ENCODE results near the gene DLGAP1.

The DLGAP1 gene

GRCh38 chr18:4282954-4283353 is 172.2 kb downstream of the DLGAP1 start:
- CTCF ChIA-PET, result no interaction called here
- POLR2A ChIA-PET, result no interaction called here
- 75% methylated on average over 2 of the region's 3 CpGs for WGBS (ENCODE audit: insufficient coverage)

GRCh38 chr18:4276953-4277585 is 178.0 kb downstream of the DLGAP1 start:
- no peaks in the 10 kb centered on the region for H3K36me3 ChIP-seq (ENCODE audit: control insufficient read depth in 4 of 4, insufficient read depth in 4 of 4, low read length in 3 of 4)
- DNase-seq, result no peak
- no peak overlapping the region for H3K27ac ChIP-seq (ENCODE audit: insufficient read depth in 1 of 2, low read depth in 1 of 2, low read length in 2 of 2, poor library complexity in 1 of 2, severe bottlenecking in 2 of 2)
- ChIA-PET POLR2A (no interaction called here), CTCF (no interaction called here)
- no peaks in the 10 kb centered on the region for H3K27me3 ChIP-seq (replicated peaks in 2 of 5; ENCODE audit: control insufficient read depth in 4 of 5, insufficient read depth in 5 of 5, low read length in 4 of 5)
- no peaks in the 10 kb centered on the region for H3K9me3 ChIP-seq (ENCODE audit: control extremely low read depth in 1 of 5, control insufficient read depth in 4 of 5, insufficient read depth in 2 of 5, low read depth in 1 of 5, low read length in 4 of 5)
- H3K4me3 ChIP-seq (ENCODE audit: control insufficient read depth in 1 of 7, extremely low read depth in 1 of 7, insufficient read depth in 4 of 7, low read depth in 2 of 7, low read length in 6 of 7), result no peak overlapping the region
- WGBS (ENCODE audit: insufficient coverage), result 100% methylated on average over 1 of the region's 5 CpGs
- H3K4me1 ChIP-seq (ENCODE audit: control extremely low read depth in 1 of 4, control insufficient read depth in 4 of 4, insufficient read depth in 4 of 4, low read length in 3 of 4), result no peaks in the 10 kb centered on the region

More at GRCh38 chr18:4282954-4283353, 172.2 kb downstream of the DLGAP1 start:
- H3K4me1 ChIP-seq (ENCODE audit: control extremely low read depth in 1 of 4, control insufficient read depth in 4 of 4, insufficient read depth in 4 of 4, low read length in 3 of 4), result no peaks in the 10 kb centered on the region
- no peaks in the 10 kb centered on the region for H3K27me3 ChIP-seq (replicated peaks in 2 of 5; ENCODE audit: control insufficient read depth in 4 of 5, insufficient read depth in 5 of 5, low read length in 4 of 5)
- H3K9me3 ChIP-seq (ENCODE audit: control extremely low read depth in 1 of 5, control insufficient read depth in 4 of 5, insufficient read depth in 2 of 5, low read depth in 1 of 5, low read length in 4 of 5), result no peaks in the 10 kb centered on the region
- H3K4me3 ChIP-seq (ENCODE audit: control insufficient read depth in 1 of 7, extremely low read depth in 1 of 7, insufficient read depth in 4 of 7, low read depth in 2 of 7, low read length in 6 of 7), result no peak overlapping the region
- H3K36me3 ChIP-seq (ENCODE audit: control insufficient read depth in 4 of 4, insufficient read depth in 4 of 4, low read length in 3 of 4), result no peaks in the 10 kb centered on the region
- DNase-seq, result no peak
- H3K27ac ChIP-seq (ENCODE audit: insufficient read depth in 1 of 2, low read depth in 1 of 2, low read length in 2 of 2, poor library complexity in 1 of 2, severe bottlenecking in 2 of 2), result no peak overlapping the region

- POLR2A ChIA-PET, result no interaction called here
- CTCF ChIA-PET, result no interaction called here
- DNase-seq, result no peak
- no peaks in the 10 kb centered on the region for H3K9me3 ChIP-seq (ENCODE audit: control extremely low read depth in 1 of 5, control insufficient read depth in 4 of 5, insufficient read depth in 2 of 5, low read depth in 1 of 5, low read length in 4 of 5)
- H3K36me3 ChIP-seq (ENCODE audit: control insufficient read depth in 4 of 4, insufficient read depth in 4 of 4, low read length in 3 of 4), result no peaks in the 10 kb centered on the region
- no CpG with 5 or more reads among the region's 2 CpGs for WGBS (ENCODE audit: insufficient coverage)
- no peak overlapping the region for H3K27ac ChIP-seq (ENCODE audit: insufficient read depth in 1 of 2, low read depth in 1 of 2, low read length in 2 of 2, poor library complexity in 1 of 2, severe bottlenecking in 2 of 2)
- no peaks in the 10 kb centered on the region for H3K27me3 ChIP-seq (replicated peaks in 2 of 5; ENCODE audit: control insufficient read depth in 4 of 5, insufficient read depth in 5 of 5, low read length in 4 of 5)
- no peaks in the 10 kb centered on the region for H3K4me1 ChIP-seq (ENCODE audit: control extremely low read depth in 1 of 4, control insufficient read depth in 4 of 4, insufficient read depth in 4 of 4, low read length in 3 of 4)
- H3K4me3 ChIP-seq (ENCODE audit: control insufficient read depth in 1 of 7, extremely low read depth in 1 of 7, insufficient read depth in 4 of 7, low read depth in 2 of 7, low read length in 6 of 7), result no peak overlapping the region
These were observed 183.2 kb downstream of the DLGAP1 start for GRCh38 chr18:4271952-4272351.

- H3K4me1 ChIP-seq (ENCODE audit: control extremely low read depth in 1 of 4, control insufficient read depth in 4 of 4, insufficient read depth in 4 of 4, low read length in 3 of 4), result no peaks in the 10 kb centered on the region
- no peak overlapping the region for H3K4me3 ChIP-seq (ENCODE audit: control insufficient read depth in 1 of 7, extremely low read depth in 1 of 7, insufficient read depth in 4 of 7, low read depth in 2 of 7, low read length in 6 of 7)
- H3K9me3 ChIP-seq (ENCODE audit: control extremely low read depth in 1 of 5, control insufficient read depth in 4 of 5, insufficient read depth in 2 of 5, low read depth in 1 of 5, low read length in 4 of 5), result no peaks in the 10 kb centered on the region
- H3K36me3 ChIP-seq (ENCODE audit: control insufficient read depth in 4 of 4, insufficient read depth in 4 of 4, low read length in 3 of 4), result no peaks in the 10 kb centered on the region
- H3K27me3 ChIP-seq (replicated peaks in 2 of 5; ENCODE audit: control insufficient read depth in 4 of 5, insufficient read depth in 5 of 5, low read length in 4 of 5), result no peaks in the 10 kb centered on the region
- ChIA-PET CTCF (interaction anchor here (1.2 kb wide), 1 partner anchor 10 kb away, joined by 3 read pairs; no protein-coding TSS in a partner anchor), POLR2A (no interaction called here)
- no peak for DNase-seq
- 67% methylated on average over 1 of the region's 2 CpGs for WGBS (ENCODE audit: insufficient coverage)
- H3K27ac ChIP-seq (ENCODE audit: insufficient read depth in 1 of 2, low read depth in 1 of 2, low read length in 2 of 2, poor library complexity in 1 of 2, severe bottlenecking in 2 of 2), result no peak overlapping the region
These were observed 184.1 kb downstream of the DLGAP1 start for GRCh38 chr18:4270988-4271387.

- WGBS (ENCODE audit: insufficient coverage), result 83% methylated on average over 1 of the region's 3 CpGs
These were observed 185.1 kb downstream of the DLGAP1 start for GRCh38 chr18:4270016-4270415.

GRCh38 chr18:4267641-4268040 is 187.5 kb downstream of the DLGAP1 start:
- Histone ChIP-seq H3K36me3 (ENCODE audit: control insufficient read depth in 4 of 4, insufficient read depth in 4 of 4, low read length in 3 of 4) (no peaks in the 10 kb centered on the region), H3K4me1 (ENCODE audit: control extremely low read depth in 1 of 4, control insufficient read depth in 4 of 4, insufficient read depth in 4 of 4, low read length in 3 of 4) (no peaks in the 10 kb centered on the region), H3K4me3 (ENCODE audit: control insufficient read depth in 1 of 7, extremely low read depth in 1 of 7, insufficient read depth in 4 of 7, low read depth in 2 of 7, low read length in 6 of 7) (no peak overlapping the region), H3K9me3 (ENCODE audit: control extremely low read depth in 1 of 5, control insufficient read depth in 4 of 5, insufficient read depth in 2 of 5, low read depth in 1 of 5, low read length in 4 of 5) (no peaks in the 10 kb centered on the region), H3K27ac (ENCODE audit: insufficient read depth in 1 of 2, low read depth in 1 of 2, low read length in 2 of 2, poor library complexity in 1 of 2, severe bottlenecking in 2 of 2) (no peak overlapping the region), H3K27me3 (replicated peaks in 2 of 5; ENCODE audit: control insufficient read depth in 4 of 5, insufficient read depth in 5 of 5, low read length in 4 of 5) (no peaks in the 10 kb centered on the region)
- WGBS (ENCODE audit: insufficient coverage), result 93% methylated on average over 3 of the region's 5 CpGs
- DNase-seq, result no peak
- ChIA-PET POLR2A (no interaction called here), CTCF (no interaction called here)

More at GRCh38 chr18:4270016-4270415, 185.1 kb downstream of the DLGAP1 start:
- H3K4me1 ChIP-seq (ENCODE audit: control extremely low read depth in 1 of 4, control insufficient read depth in 4 of 4, insufficient read depth in 4 of 4, low read length in 3 of 4), result no peaks in the 10 kb centered on the region
- H3K27ac ChIP-seq (ENCODE audit: insufficient read depth in 1 of 2, low read depth in 1 of 2, low read length in 2 of 2, poor library complexity in 1 of 2, severe bottlenecking in 2 of 2), result no peak overlapping the region
- no peaks in the 10 kb centered on the region for H3K9me3 ChIP-seq (ENCODE audit: control extremely low read depth in 1 of 5, control insufficient read depth in 4 of 5, insufficient read depth in 2 of 5, low read depth in 1 of 5, low read length in 4 of 5)
- H3K36me3 ChIP-seq (ENCODE audit: control insufficient read depth in 4 of 4, insufficient read depth in 4 of 4, low read length in 3 of 4), result no peaks in the 10 kb centered on the region
- H3K4me3 ChIP-seq (ENCODE audit: control insufficient read depth in 1 of 7, extremely low read depth in 1 of 7, insufficient read depth in 4 of 7, low read depth in 2 of 7, low read length in 6 of 7), result no peak overlapping the region
- H3K27me3 ChIP-seq (replicated peaks in 2 of 5; ENCODE audit: control insufficient read depth in 4 of 5, insufficient read depth in 5 of 5, low read length in 4 of 5), result no peaks in the 10 kb centered on the region
- ChIA-PET CTCF (no interaction called here), POLR2A (no interaction called here)
- no peak for DNase-seq

GRCh38 chr18:4264347-4264791 is 190.7 kb downstream of the DLGAP1 start:
- Histone ChIP-seq H3K4me3 (ENCODE audit: control insufficient read depth in 1 of 7, extremely low read depth in 1 of 7, insufficient read depth in 4 of 7, low read depth in 2 of 7, low read length in 6 of 7) (no peak overlapping the region), H3K4me1 (ENCODE audit: control extremely low read depth in 1 of 4, control insufficient read depth in 4 of 4, insufficient read depth in 4 of 4, low read length in 3 of 4) (no peaks in the 10 kb centered on the region), H3K9me3 (ENCODE audit: control extremely low read depth in 1 of 5, control insufficient read depth in 4 of 5, insufficient read depth in 2 of 5, low read depth in 1 of 5, low read length in 4 of 5) (no peaks in the 10 kb centered on the region), H3K36me3 (ENCODE audit: control insufficient read depth in 4 of 4, insufficient read depth in 4 of 4, low read length in 3 of 4) (no peaks in the 10 kb centered on the region), H3K27ac (ENCODE audit: insufficient read depth in 1 of 2, low read depth in 1 of 2, low read length in 2 of 2, poor library complexity in 1 of 2, severe bottlenecking in 2 of 2) (no peak overlapping the region), H3K27me3 (replicated peaks in 2 of 5; ENCODE audit: control insufficient read depth in 4 of 5, insufficient read depth in 5 of 5, low read length in 4 of 5) (no peaks in the 10 kb centered on the region)
- DNase-seq, result no peak
- ChIA-PET POLR2A (no interaction called here), CTCF (no interaction called here)
- WGBS (ENCODE audit: insufficient coverage), result 77% methylated on average over 3 of the region's 4 CpGs
